ENCODE measurements around the gene TNFAIP3.

The TNFAIP3 gene

GRCh38 chr6:137910843-137911456 lies 43.9 kb downstream of the TNFAIP3 start:
- peak overlapping the region in 1 of 2 experiments; percentile 36 for H3K27ac ChIP-seq (ENCODE audit: insufficient read depth in 1 of 2, low read depth in 1 of 2, low read length in 2 of 2, poor library complexity in 1 of 2, severe bottlenecking in 2 of 2)

GRCh38 chr6:137911675-137912191 lies 44.7 kb downstream of the TNFAIP3 start:
- ChIA-PET CTCF (interaction anchor here (0.7 to 5.1 kb wide), 7 partner anchors 8 to 203 kb away, joined by 3 to 33 read pairs (median 3); no protein-coding TSS in a partner anchor), POLR2A (no interaction called here)
- Histone ChIP-seq H3K4me3 (ENCODE audit: control insufficient read depth in 1 of 7, extremely low read depth in 1 of 7, insufficient read depth in 4 of 7, low read depth in 2 of 7, low read length in 6 of 7) (peak overlapping the region in 2 of 7 experiments; percentile 14 to 37), H3K36me3 (ENCODE audit: control insufficient read depth in 4 of 4, insufficient read depth in 4 of 4, low read length in 3 of 4) (no peaks in the 10 kb centered on the region), H3K4me1 (ENCODE audit: control extremely low read depth in 1 of 4, control insufficient read depth in 4 of 4, insufficient read depth in 4 of 4, low read length in 3 of 4) (peaks cover 29 to 48% (median 36%) of the 10 kb centered on the region in 4 experiments), H3K27me3 (replicated peaks in 2 of 5; ENCODE audit: control insufficient read depth in 4 of 5, insufficient read depth in 5 of 5, low read length in 4 of 5) (no peaks in the 10 kb centered on the region), H3K9me3 (ENCODE audit: control extremely low read depth in 1 of 5, control insufficient read depth in 4 of 5, insufficient read depth in 2 of 5, low read depth in 1 of 5, low read length in 4 of 5) (peaks cover 0 to 2% (median 0%) of the 10 kb centered on the region in 5 experiments), H3K27ac (ENCODE audit: insufficient read depth in 1 of 2, low read depth in 1 of 2, low read length in 2 of 2, poor library complexity in 1 of 2, severe bottlenecking in 2 of 2) (no peak overlapping the region)
- peak in 2 of 3 donors; percentile 52 to 60 for DNase-seq
- 39% methylated on average over 7 of the region's 10 CpGs for WGBS (ENCODE audit: insufficient coverage)

More at GRCh38 chr6:137910843-137911456, 43.9 kb downstream of the TNFAIP3 start:
- ChIA-PET CTCF (interaction anchor here (0.7 to 5.1 kb wide), 7 partner anchors 9 to 51 kb away, joined by 3 to 33 read pairs (median 3); no protein-coding TSS in a partner anchor), POLR2A (interaction anchor here (1.3 kb wide), 1 partner anchor 9 kb away, joined by 4 read pairs; no protein-coding TSS in a partner anchor)
- 77% methylated on average over 3 of the region's 6 CpGs for WGBS (ENCODE audit: insufficient coverage)
- no peaks in the 10 kb centered on the region for H3K27me3 ChIP-seq (replicated peaks in 2 of 5; ENCODE audit: control insufficient read depth in 4 of 5, insufficient read depth in 5 of 5, low read length in 4 of 5)
- peaks cover 29 to 48% (median 36%) of the 10 kb centered on the region in 4 experiments for H3K4me1 ChIP-seq (ENCODE audit: control extremely low read depth in 1 of 4, control insufficient read depth in 4 of 4, insufficient read depth in 4 of 4, low read length in 3 of 4)
- H3K36me3 ChIP-seq (ENCODE audit: control insufficient read depth in 4 of 4, insufficient read depth in 4 of 4, low read length in 3 of 4), result no peaks in the 10 kb centered on the region
- DNase-seq, result peak in 1 of 3 donors; percentile 54
- H3K9me3 ChIP-seq (ENCODE audit: control extremely low read depth in 1 of 5, control insufficient read depth in 4 of 5, insufficient read depth in 2 of 5, low read depth in 1 of 5, low read length in 4 of 5), result peaks cover 0 to 2% (median 0%) of the 10 kb centered on the region in 5 experiments
- H3K4me3 ChIP-seq (ENCODE audit: control insufficient read depth in 1 of 7, extremely low read depth in 1 of 7, insufficient read depth in 4 of 7, low read depth in 2 of 7, low read length in 6 of 7), result peak overlapping the region in 2 of 7 experiments; percentile 26 to 43

- H3K4me3 ChIP-seq (ENCODE audit: control insufficient read depth in 1 of 7, extremely low read depth in 1 of 7, insufficient read depth in 4 of 7, low read depth in 2 of 7, low read length in 6 of 7), result no peak overlapping the region
- no CpG with 5 or more reads among the region's 3 CpGs for WGBS (ENCODE audit: insufficient coverage)
- no peak for DNase-seq
- no peak overlapping the region for H3K27ac ChIP-seq (ENCODE audit: insufficient read depth in 1 of 2, low read depth in 1 of 2, low read length in 2 of 2, poor library complexity in 1 of 2, severe bottlenecking in 2 of 2)
- CTCF ChIA-PET, result interaction anchor here (1.3 to 5.1 kb wide), 3 partner anchors 13 to 114 kb away, joined by 3 to 33 read pairs (median 4); no protein-coding TSS in a partner anchor
- POLR2A ChIA-PET, result no interaction called here
- no peaks in the 10 kb centered on the region for H3K27me3 ChIP-seq (replicated peaks in 2 of 5; ENCODE audit: control insufficient read depth in 4 of 5, insufficient read depth in 5 of 5, low read length in 4 of 5)
- peaks cover 29 to 48% (median 34%) of the 10 kb centered on the region in 4 experiments for H3K4me1 ChIP-seq (ENCODE audit: control extremely low read depth in 1 of 4, control insufficient read depth in 4 of 4, insufficient read depth in 4 of 4, low read length in 3 of 4)
- no peaks in the 10 kb centered on the region for H3K36me3 ChIP-seq (ENCODE audit: control insufficient read depth in 4 of 4, insufficient read depth in 4 of 4, low read length in 3 of 4)
- H3K9me3 ChIP-seq (ENCODE audit: control extremely low read depth in 1 of 5, control insufficient read depth in 4 of 5, insufficient read depth in 2 of 5, low read depth in 1 of 5, low read length in 4 of 5), result peaks cover 0 to 2% (median 0%) of the 10 kb centered on the region in 5 experiments
Observed at GRCh38 chr6:137912813-137913212, 45.8 kb downstream of the TNFAIP3 start.

- H3K36me3 ChIP-seq (ENCODE audit: control insufficient read depth in 4 of 4, insufficient read depth in 4 of 4, low read length in 3 of 4), result no peaks in the 10 kb centered on the region
- peaks cover 29 to 46% (median 34%) of the 10 kb centered on the region in 4 experiments for H3K4me1 ChIP-seq (ENCODE audit: control extremely low read depth in 1 of 4, control insufficient read depth in 4 of 4, insufficient read depth in 4 of 4, low read length in 3 of 4)
- no peak for DNase-seq
- no peaks in the 10 kb centered on the region for H3K27me3 ChIP-seq (replicated peaks in 2 of 5; ENCODE audit: control insufficient read depth in 4 of 5, insufficient read depth in 5 of 5, low read length in 4 of 5)
- WGBS (ENCODE audit: insufficient coverage), result no CpG with 5 or more reads among the region's 3 CpGs
- ChIA-PET POLR2A (no interaction called here), CTCF (interaction anchor here (1.3 to 5.1 kb wide), 3 partner anchors 12 to 35 kb away, joined by 3 to 33 read pairs (median 3); no protein-coding TSS in a partner anchor)
- peaks cover 0 to 2% (median 0%) of the 10 kb centered on the region in 5 experiments for H3K9me3 ChIP-seq (ENCODE audit: control extremely low read depth in 1 of 5, control insufficient read depth in 4 of 5, insufficient read depth in 2 of 5, low read depth in 1 of 5, low read length in 4 of 5)
- H3K27ac ChIP-seq (ENCODE audit: insufficient read depth in 1 of 2, low read depth in 1 of 2, low read length in 2 of 2, poor library complexity in 1 of 2, severe bottlenecking in 2 of 2), result no peak overlapping the region
- H3K4me3 ChIP-seq (ENCODE audit: control insufficient read depth in 1 of 7, extremely low read depth in 1 of 7, insufficient read depth in 4 of 7, low read depth in 2 of 7, low read length in 6 of 7), result no peak overlapping the region
Observed at GRCh38 chr6:137913434-137913833, 46.4 kb downstream of the TNFAIP3 start.

- Histone ChIP-seq H3K9me3 (ENCODE audit: control extremely low read depth in 1 of 5, control insufficient read depth in 4 of 5, insufficient read depth in 2 of 5, low read depth in 1 of 5, low read length in 4 of 5) (peaks cover 0 to 2% (median 0%) of the 10 kb centered on the region in 5 experiments), H3K4me1 (ENCODE audit: control extremely low read depth in 1 of 4, control insufficient read depth in 4 of 4, insufficient read depth in 4 of 4, low read length in 3 of 4) (peaks cover 27 to 40% (median 31%) of the 10 kb centered on the region in 4 experiments), H3K27me3 (replicated peaks in 2 of 5; ENCODE audit: control insufficient read depth in 4 of 5, insufficient read depth in 5 of 5, low read length in 4 of 5) (no peaks in the 10 kb centered on the region), H3K4me3 (ENCODE audit: control insufficient read depth in 1 of 7, extremely low read depth in 1 of 7, insufficient read depth in 4 of 7, low read depth in 2 of 7, low read length in 6 of 7) (no peak overlapping the region), H3K27ac (ENCODE audit: insufficient read depth in 1 of 2, low read depth in 1 of 2, low read length in 2 of 2, poor library complexity in 1 of 2, severe bottlenecking in 2 of 2) (no peak overlapping the region), H3K36me3 (ENCODE audit: control insufficient read depth in 4 of 4, insufficient read depth in 4 of 4, low read length in 3 of 4) (no peaks in the 10 kb centered on the region)
- CTCF ChIA-PET, result interaction anchor here (1.3 to 5.1 kb wide), 3 partner anchors 12 to 36 kb away, joined by 3 to 33 read pairs (median 3); no protein-coding TSS in a partner anchor
- DNase-seq, result no peak
- POLR2A ChIA-PET, result no interaction called here
Observed at GRCh38 chr6:137913996-137914529, 47.0 kb downstream of the TNFAIP3 start.

GRCh38 chr6:137914530-137915193 lies 47.6 kb downstream of the TNFAIP3 start:
- ChIA-PET CTCF (interaction anchor here (5.1 kb wide), 1 partner anchor 11 kb away, joined by 33 read pairs; no protein-coding TSS in a partner anchor), POLR2A (no interaction called here)
- Histone ChIP-seq H3K27ac (ENCODE audit: insufficient read depth in 1 of 2, low read depth in 1 of 2, low read length in 2 of 2, poor library complexity in 1 of 2, severe bottlenecking in 2 of 2) (no peak overlapping the region), H3K4me1 (ENCODE audit: control extremely low read depth in 1 of 4, control insufficient read depth in 4 of 4, insufficient read depth in 4 of 4, low read length in 3 of 4) (peaks cover 26 to 34% (median 30%) of the 10 kb centered on the region in 4 experiments), H3K27me3 (replicated peaks in 2 of 5; ENCODE audit: control insufficient read depth in 4 of 5, insufficient read depth in 5 of 5, low read length in 4 of 5) (no peaks in the 10 kb centered on the region), H3K4me3 (ENCODE audit: control insufficient read depth in 1 of 7, extremely low read depth in 1 of 7, insufficient read depth in 4 of 7, low read depth in 2 of 7, low read length in 6 of 7) (no peak overlapping the region), H3K36me3 (ENCODE audit: control insufficient read depth in 4 of 4, insufficient read depth in 4 of 4, low read length in 3 of 4) (no peaks in the 10 kb centered on the region), H3K9me3 (ENCODE audit: control extremely low read depth in 1 of 5, control insufficient read depth in 4 of 5, insufficient read depth in 2 of 5, low read depth in 1 of 5, low read length in 4 of 5) (peaks cover 0 to 2% (median 0%) of the 10 kb centered on the region in 5 experiments)
- WGBS (ENCODE audit: insufficient coverage), result 90% methylated on average over 2 of the region's 4 CpGs
- DNase-seq, result peak in 2 of 3 donors; percentile 50 to 62

Data from common myeloid progenitor, CD34-positive (primary cell).